A673 (cell line): ENCODE results near the gene ZNF184. TPM values are rescaled to one million over a fixed set of nuclear protein-coding genes. Genes with fewer than 3 reads are reported as not detected.

Experiments used
- BruUV-seq: library from RNA; stranded (reverse); fragments of 400-500 nt; replicated peaks from 2 replicates; lab custom pipeline; 2021; lab: Mats Ljungman, UMichigan
- CTCF ChIA-PET: fragments of 300-600 bp; sonication (Branson Sonifier 250); formaldehyde crosslinking; loops from one replicate; lab custom pipeline; 2022; ENCODE audit warnings: antibody characterized with exemption; lab: Charles Lee
- POLR2A ChIA-PET: fragments of 300-600 bp; sonication (Branson Sonifier 250); formaldehyde crosslinking; loops from one replicate; lab custom pipeline; 2022; ENCODE audit warnings: antibody characterized with exemption; ENCODE audit not compliant: low non-redundant PET; lab: Charles Lee
- DNase-seq: peaks from one replicate; pipeline ENCODE4 v3.0.0-alpha.2; 2015; ENCODE audit warnings: low spot score
- H3K27ac ChIP-seq: fragments of 200-600 bp; sonication (generic); 2 replicates; pipeline ENCODE4 v1.5.1; 2016; ENCODE audit warnings: mixed run types, low read depth, mild to moderate bottlenecking, mixed read lengths, antibody characterized with exemption, low read length; ENCODE audit not compliant: poor library complexity, severe bottlenecking
- H3K27me3 ChIP-seq: fragments of 200-600 bp; sonication (generic); replicated peaks from 2 replicates; pipeline ENCODE4 v1.6.1; 2017; ENCODE audit warnings: mixed run types, low read depth, mild to moderate bottlenecking, mixed read lengths, antibody characterized with exemption, low read length; ENCODE audit not compliant: insufficient read depth, poor library complexity
- H3K36me3 ChIP-seq: fragments of 200-600 bp; sonication (generic); 2 replicates; pipeline ENCODE4 v1.6.1; 2016; ENCODE audit warnings: mixed run types, mild to moderate bottlenecking, mixed read lengths, antibody characterized with exemption, low read length; ENCODE audit not compliant: insufficient read depth, poor library complexity, severe bottlenecking
- H3K4me1 ChIP-seq: fragments of 200-600 bp; sonication (generic); 2 replicates; pipeline ENCODE4 v1.6.1; 2017; ENCODE audit warnings: mixed run types, mild to moderate bottlenecking, mixed read lengths, antibody characterized with exemption, low read length; ENCODE audit not compliant: insufficient read depth, poor library complexity, severe bottlenecking
- H3K4me3 ChIP-seq: fragments of 200-600 bp; sonication (generic); 2 replicates; pipeline ENCODE4 v1.5.1; 2016; ENCODE audit warnings: low read depth, mixed run types, mild to moderate bottlenecking, mixed read lengths, low read length; ENCODE audit not compliant: poor library complexity, severe bottlenecking
- H3K9me3 ChIP-seq: fragments of 200-600 bp; sonication (generic); 2 replicates; pipeline ENCODE4 v1.6.1; 2016; ENCODE audit warnings: mixed run types, low read depth, mild to moderate bottlenecking, mixed read lengths, antibody characterized with exemption, low read length; ENCODE audit not compliant: poor library complexity, severe bottlenecking
- EZH2 ChIP-seq: fragments of 200-600 bp; sonication (generic); IDR thresholded peaks from 2 replicates; pipeline ENCODE4 v1.6.1; 2017; ENCODE audit warnings: borderline replicate concordance, low read depth, mild to moderate bottlenecking, mixed read lengths, antibody characterized with exemption, low read length; ENCODE audit not compliant: poor library complexity, severe bottlenecking
- intact Hi-C: fragments of 100-400 bp; cut with micrococcal nuclease; formaldehyde crosslinking; loops from one replicate; pipeline ENCODE4 v1.10.0; 2022; ENCODE audit not compliant: unreplicated experiment
- total RNA-seq: library from RNA; stranded (reverse); gene quantifications from 2 replicates; pipeline ENCODE4 v1.2.3, GENCODE V29; 2021
- TF ChIP-seq, protein P1 (sequence below): fragments of 300-800, 200-600 bp; sonication (generic); conservative IDR thresholded peaks from 2 replicates; pipeline ENCODE4 v1.5.1; 2017; ENCODE audit warnings: low read depth, mild to moderate bottlenecking, antibody characterized with exemption, low read length, moderate library complexity, mixed read lengths

ZNF184 gene
- total RNA-seq, 1 experiment from 2014 or later, result 19.1 TPM

DNA sequence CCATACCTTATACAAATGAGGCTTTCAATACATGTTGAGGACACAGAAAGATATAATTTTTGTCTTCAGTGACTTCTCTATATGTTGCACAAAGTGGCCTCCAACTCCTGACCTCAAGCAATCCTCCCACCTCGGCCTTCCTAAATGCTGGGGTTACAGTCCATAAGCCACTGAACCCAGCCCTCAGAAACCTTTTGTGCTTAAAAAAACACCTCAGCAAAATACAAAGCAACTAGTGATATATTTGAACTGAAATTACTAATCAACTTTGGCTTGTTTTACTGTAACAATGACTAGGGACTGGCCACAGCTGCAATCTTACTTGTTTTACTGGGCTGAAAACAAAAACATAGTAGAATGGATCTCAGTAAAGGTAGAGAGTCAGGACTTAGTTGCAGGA is 3.2 kb upstream of the ZNF184 start:
- H3K4me1 ChIP-seq, result peaks cover 6% of the 10 kb centered on the region
- no peaks in the 10 kb centered on the region for H3K36me3 ChIP-seq
- TF ChIP-seq, protein P1, sequence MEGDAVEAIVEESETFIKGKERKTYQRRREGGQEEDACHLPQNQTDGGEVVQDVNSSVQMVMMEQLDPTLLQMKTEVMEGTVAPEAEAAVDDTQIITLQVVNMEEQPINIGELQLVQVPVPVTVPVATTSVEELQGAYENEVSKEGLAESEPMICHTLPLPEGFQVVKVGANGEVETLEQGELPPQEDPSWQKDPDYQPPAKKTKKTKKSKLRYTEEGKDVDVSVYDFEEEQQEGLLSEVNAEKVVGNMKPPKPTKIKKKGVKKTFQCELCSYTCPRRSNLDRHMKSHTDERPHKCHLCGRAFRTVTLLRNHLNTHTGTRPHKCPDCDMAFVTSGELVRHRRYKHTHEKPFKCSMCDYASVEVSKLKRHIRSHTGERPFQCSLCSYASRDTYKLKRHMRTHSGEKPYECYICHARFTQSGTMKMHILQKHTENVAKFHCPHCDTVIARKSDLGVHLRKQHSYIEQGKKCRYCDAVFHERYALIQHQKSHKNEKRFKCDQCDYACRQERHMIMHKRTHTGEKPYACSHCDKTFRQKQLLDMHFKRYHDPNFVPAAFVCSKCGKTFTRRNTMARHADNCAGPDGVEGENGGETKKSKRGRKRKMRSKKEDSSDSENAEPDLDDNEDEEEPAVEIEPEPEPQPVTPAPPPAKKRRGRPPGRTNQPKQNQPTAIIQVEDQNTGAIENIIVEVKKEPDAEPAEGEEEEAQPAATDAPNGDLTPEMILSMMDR, result no peak
- TF ChIP-seq EZH2, result no peak
- no peak overlapping the region for H3K4me3 ChIP-seq
- no TSS peak for BruUV-seq
- POLR2A ChIA-PET, result no interaction called here
- intact Hi-C loops, result loop anchor here (5.0 to 10.0 kb wide), 3 partner anchors 116 to 301 kb away; no protein-coding TSS in a partner anchor
- H3K27me3 ChIP-seq, result no peaks in the 10 kb centered on the region
- no peaks in the 10 kb centered on the region for H3K9me3 ChIP-seq
- no peak overlapping the region for H3K27ac ChIP-seq
- DNase-seq, result no peak
- CTCF ChIA-PET, result no interaction called here

DNA sequence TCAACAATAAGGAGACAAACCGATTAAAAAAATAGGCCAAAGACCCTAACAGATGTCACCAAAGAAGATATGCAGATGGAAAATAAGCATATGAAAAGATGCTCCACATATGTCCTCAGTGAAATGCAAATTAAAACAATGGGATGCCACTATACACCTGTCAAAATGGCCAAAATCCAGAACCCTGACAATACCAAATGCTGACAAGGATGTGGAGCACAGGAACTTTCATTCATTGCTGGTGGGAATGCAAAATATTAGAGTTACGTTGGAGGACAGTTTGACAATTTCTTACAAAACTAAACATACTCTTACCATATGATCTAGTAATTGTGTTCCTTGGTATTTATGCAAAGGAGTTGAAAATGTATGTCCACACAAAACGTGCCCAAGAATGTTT is 1.8 kb upstream of the ZNF184 start:
- Histone ChIP-seq H3K36me3 (peaks cover 7% of the 10 kb centered on the region), H3K9me3 (no peaks in the 10 kb centered on the region), H3K27me3 (no peaks in the 10 kb centered on the region), H3K4me1 (peaks cover 11% of the 10 kb centered on the region), H3K27ac (no peak overlapping the region), H3K4me3 (no peak overlapping the region)
- intact Hi-C loops, result loop anchor here (5.0 to 10.0 kb wide), 3 partner anchors 118 to 300 kb away; no protein-coding TSS in a partner anchor
- ChIA-PET CTCF (no interaction called here), POLR2A (no interaction called here)
- TF ChIP-seq, protein P1, result no peak
- TF ChIP-seq EZH2, result no peak
- no TSS peak for BruUV-seq
- no peak for DNase-seq

DNA sequence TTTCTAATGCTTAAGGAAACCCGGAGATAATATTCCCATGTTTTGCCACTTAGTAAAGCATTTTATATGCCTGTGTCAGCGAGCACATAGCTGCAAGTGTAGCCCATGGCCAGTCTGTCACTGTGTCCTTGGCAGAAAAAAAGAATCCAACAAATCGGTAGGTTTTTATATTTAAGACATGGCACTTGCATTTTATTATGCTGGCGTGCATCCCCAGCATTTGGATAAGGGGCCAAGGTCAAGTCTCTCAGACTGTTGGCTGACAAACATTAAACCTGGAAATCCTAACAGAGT is 1.2 kb upstream of the ZNF184 start:
- H3K9me3 ChIP-seq, result no peaks in the 10 kb centered on the region
- H3K4me3 ChIP-seq, result no peak overlapping the region
- DNase-seq, result no peak
- TF ChIP-seq, protein P1, result no peak
- TF ChIP-seq EZH2, result no peak
- peaks cover 12% of the 10 kb centered on the region for H3K36me3 ChIP-seq
- POLR2A ChIA-PET, result no interaction called here
- no TSS peak for BruUV-seq
- no peaks in the 10 kb centered on the region for H3K27me3 ChIP-seq
- CTCF ChIA-PET, result interaction anchor here (0.7 kb wide), 1 partner anchor 176 kb away, joined by 3 read pairs; no protein-coding TSS in a partner anchor
- H3K27ac ChIP-seq, result no peak overlapping the region
- peaks cover 11% of the 10 kb centered on the region for H3K4me1 ChIP-seq
- intact Hi-C loops, result loop anchor here (10.0 kb wide), 1 partner anchor 299 kb away; no protein-coding TSS in a partner anchor
